Loucy (cell line): ENCODE results near the gene GTF2F2.

ENCODE experiments used
- H2AFZ ChIP-seq: fragments of 200-600 bp; sonication (generic); 2 replicates; pipeline ENCODE4 v1.6.0; 2016; ENCODE audit warnings: antibody characterized with exemption, mild to moderate bottlenecking, low read length, moderate library complexity
- H3F3A ChIP-seq: fragments of 200-600 bp; 2 replicates; pipeline ENCODE4 v1.6.0; 2016; ENCODE audit warnings: antibody characterized with exemption, low read depth, mild to moderate bottlenecking
- H3K27me3 ChIP-seq: fragments of 200-600 bp; sonication (generic); 2 replicates; pipeline ENCODE4 v1.6.1; 2014; ENCODE audit warnings: low read length, mild to moderate bottlenecking; ENCODE audit not compliant: insufficient read depth, poor library complexity, severe bottlenecking
- H3K36me3 ChIP-seq: fragments of 200-600 bp; sonication (generic); 2 replicates; pipeline ENCODE4 v1.6.1; 2016; ENCODE audit warnings: low read length; ENCODE audit not compliant: insufficient read depth
- H3K4me1 ChIP-seq: fragments of 200-600 bp; sonication (generic); 2 replicates; pipeline ENCODE4 v1.5.1; 2014; ENCODE audit warnings: low read length, mild to moderate bottlenecking; ENCODE audit not compliant: insufficient read depth, poor library complexity, severe bottlenecking
- H3K4me2 ChIP-seq: fragments of 200-600 bp; sonication (generic); 2 replicates; pipeline ENCODE4 v1.6.0; 2014; ENCODE audit warnings: antibody characterized with exemption, low read length, low read depth, mild to moderate bottlenecking; ENCODE audit not compliant: poor library complexity, severe bottlenecking
- H3K4me3 ChIP-seq: fragments of 200-600 bp; sonication (generic); 2 replicates; pipeline ENCODE4 v1.5.1; 2014; ENCODE audit warnings: low read length, mild to moderate bottlenecking, mixed read lengths; ENCODE audit not compliant: poor library complexity, severe bottlenecking
- H3K79me2 ChIP-seq: fragments of 200-600 bp; sonication (generic); 2 replicates; pipeline ENCODE4 v1.6.1; 2014; ENCODE audit warnings: low read length; ENCODE audit not compliant: insufficient read depth
- H3K9ac ChIP-seq: fragments of 200-600 bp; sonication (generic); 2 replicates; pipeline ENCODE4 v1.6.0; 2014; ENCODE audit warnings: mild to moderate bottlenecking, low read depth, low read length, moderate library complexity; ENCODE audit not compliant: poor library complexity, severe bottlenecking
- H3K9me2 ChIP-seq: fragments of 200-600 bp; sonication (generic); replicated peaks from 2 replicates; pipeline ENCODE4 v1.6.1; 2016; ENCODE audit warnings: low read depth, low read length, mixed read lengths
- H3K9me3 ChIP-seq: fragments of 200-600 bp; sonication (generic); 2 replicates; pipeline ENCODE4 v1.6.1; 2014; ENCODE audit warnings: mild to moderate bottlenecking, antibody characterized with exemption, low read length, low read depth; ENCODE audit not compliant: insufficient read depth
- H4K20me1 ChIP-seq: fragments of 200-600 bp; sonication (generic); 2 replicates; pipeline ENCODE4 v1.6.0; 2014; ENCODE audit warnings: antibody characterized with exemption, low read length, mild to moderate bottlenecking; ENCODE audit not compliant: insufficient read depth, poor library complexity, severe bottlenecking
- EZH2phosphoT487 ChIP-seq: fragments of 200-600 bp; IDR thresholded peaks from 2 replicates; pipeline ENCODE4 v1.6.1; 2018; ENCODE audit warnings: antibody characterized with exemption, mild to moderate bottlenecking, moderate library complexity, borderline replicate concordance
- TF ChIP-seq, protein P1 (sequence below): fragments of 200-600 bp; sonication (generic); conservative IDR thresholded peaks from 2 replicates; pipeline ENCODE4 v1.5.1; 2014; ENCODE audit warnings: mild to moderate bottlenecking, antibody characterized with exemption, low read length

Gene GTF2F2

DNA sequence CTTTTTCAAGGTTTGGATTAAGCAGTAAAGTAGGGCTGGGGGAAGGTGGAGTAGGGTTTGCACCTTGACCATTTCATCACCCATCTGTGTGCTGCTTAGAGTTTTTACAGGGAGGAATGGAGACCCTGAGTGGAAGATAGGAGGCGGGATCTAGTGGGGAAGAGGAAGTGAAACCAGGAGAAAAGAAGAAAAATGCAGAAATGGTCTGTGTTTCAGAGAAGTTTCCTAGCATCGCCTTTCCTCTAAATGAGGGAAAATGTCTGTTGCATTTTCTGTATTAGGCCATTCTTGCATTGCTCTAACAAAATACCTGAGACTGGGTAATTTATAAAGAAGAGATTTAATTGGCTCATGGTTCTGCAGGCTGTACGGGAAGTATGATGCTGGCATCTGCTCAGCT, 156.6 kb downstream of the GTF2F2 start:
- Histone ChIP-seq H4K20me1 (no peaks in the 10 kb centered on the region), H3K36me3 (peaks cover 14% of the 10 kb centered on the region; the same call in 1 of the 2 replicates), H2AFZ (no peak overlapping the region), H3K4me1 (no peaks in the 10 kb centered on the region), H3K27me3 (no peaks in the 10 kb centered on the region), H3K9ac (no peak overlapping the region), H3K4me2 (no peak overlapping the region), H3K9me3 (no peaks in the 10 kb centered on the region; the same call in 1 of the 2 replicates), H3K9me2 (no peaks in the 10 kb centered on the region), H3K79me2 (no peaks in the 10 kb centered on the region), H3F3A (no peaks in the 10 kb centered on the region), H3K4me3 (no peak overlapping the region)
- TF ChIP-seq, protein P1, sequence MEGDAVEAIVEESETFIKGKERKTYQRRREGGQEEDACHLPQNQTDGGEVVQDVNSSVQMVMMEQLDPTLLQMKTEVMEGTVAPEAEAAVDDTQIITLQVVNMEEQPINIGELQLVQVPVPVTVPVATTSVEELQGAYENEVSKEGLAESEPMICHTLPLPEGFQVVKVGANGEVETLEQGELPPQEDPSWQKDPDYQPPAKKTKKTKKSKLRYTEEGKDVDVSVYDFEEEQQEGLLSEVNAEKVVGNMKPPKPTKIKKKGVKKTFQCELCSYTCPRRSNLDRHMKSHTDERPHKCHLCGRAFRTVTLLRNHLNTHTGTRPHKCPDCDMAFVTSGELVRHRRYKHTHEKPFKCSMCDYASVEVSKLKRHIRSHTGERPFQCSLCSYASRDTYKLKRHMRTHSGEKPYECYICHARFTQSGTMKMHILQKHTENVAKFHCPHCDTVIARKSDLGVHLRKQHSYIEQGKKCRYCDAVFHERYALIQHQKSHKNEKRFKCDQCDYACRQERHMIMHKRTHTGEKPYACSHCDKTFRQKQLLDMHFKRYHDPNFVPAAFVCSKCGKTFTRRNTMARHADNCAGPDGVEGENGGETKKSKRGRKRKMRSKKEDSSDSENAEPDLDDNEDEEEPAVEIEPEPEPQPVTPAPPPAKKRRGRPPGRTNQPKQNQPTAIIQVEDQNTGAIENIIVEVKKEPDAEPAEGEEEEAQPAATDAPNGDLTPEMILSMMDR = no peak
- TF ChIP-seq EZH2phosphoT487 = no peak

DNA sequence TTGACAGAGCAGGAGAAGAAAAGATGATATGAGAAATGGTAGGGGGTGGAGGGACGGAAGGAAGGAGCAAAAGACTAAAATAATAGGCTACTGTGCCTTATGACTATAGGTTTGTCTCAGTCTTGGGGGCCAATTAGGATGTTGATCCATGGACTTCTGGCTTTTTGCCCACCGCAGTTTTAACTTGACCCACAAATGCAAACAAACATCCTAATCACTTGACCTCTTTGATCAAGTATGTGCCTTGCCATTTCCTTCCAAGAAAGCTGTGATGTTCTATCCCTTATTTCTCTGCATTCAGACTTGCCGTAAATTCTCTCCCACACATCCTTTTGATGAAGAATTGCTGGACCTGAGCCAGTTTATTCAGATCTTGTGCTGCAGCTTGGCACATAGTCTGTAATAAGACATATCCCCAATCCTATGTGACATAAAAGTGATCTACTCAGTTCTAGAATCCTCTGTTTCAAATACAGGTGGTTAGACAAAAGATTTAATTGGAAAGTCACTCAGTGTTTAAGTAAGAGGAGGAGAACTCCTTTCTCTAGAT, 157.9 kb downstream of the GTF2F2 start:
- Histone ChIP-seq H4K20me1 (no peaks in the 10 kb centered on the region), H3K36me3 (peaks cover 14% of the 10 kb centered on the region; the same call in 1 of the 2 replicates), H3K9me2 (no peaks in the 10 kb centered on the region), H2AFZ (no peak overlapping the region), H3K27me3 (no peaks in the 10 kb centered on the region), H3F3A (no peaks in the 10 kb centered on the region), H3K4me3 (no peak overlapping the region), H3K4me1 (no peaks in the 10 kb centered on the region), H3K9ac (no peak overlapping the region), H3K4me2 (no peak overlapping the region), H3K9me3 (no peaks in the 10 kb centered on the region; the same call in 1 of the 2 replicates), H3K79me2 (no peaks in the 10 kb centered on the region)
- TF ChIP-seq EZH2phosphoT487 = no peak
- TF ChIP-seq, protein P1 = no peak

DNA sequence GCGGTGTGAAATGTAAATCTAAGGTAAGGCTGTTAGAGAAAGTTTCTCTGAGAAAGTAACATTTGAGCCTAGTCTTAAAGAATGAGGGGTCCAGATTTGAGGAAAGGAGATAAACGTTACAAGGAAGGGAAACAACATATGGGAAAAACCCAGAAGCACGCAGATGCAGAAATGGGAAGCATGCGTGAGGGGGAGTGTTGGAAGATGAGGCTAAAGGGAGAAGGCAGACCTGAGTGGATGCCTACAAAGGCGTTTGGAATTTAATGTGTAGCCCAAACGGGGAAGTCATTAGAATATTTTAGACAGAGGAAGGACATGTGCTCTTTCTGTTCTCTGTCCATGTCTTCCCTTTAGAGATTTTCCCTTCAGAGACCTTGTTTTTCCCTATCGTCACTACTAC, 159.7 kb downstream of the GTF2F2 start:
- Histone ChIP-seq H2AFZ (no peak overlapping the region), H3K9me3 (no peaks in the 10 kb centered on the region; the same call in 1 of the 2 replicates), H3K9ac (no peak overlapping the region), H3K36me3 (peaks cover 16% of the 10 kb centered on the region; the same call in 1 of the 2 replicates), H3K4me2 (no peak overlapping the region), H3K79me2 (no peaks in the 10 kb centered on the region), H3K4me1 (no peaks in the 10 kb centered on the region), H3K9me2 (no peaks in the 10 kb centered on the region), H3K27me3 (no peaks in the 10 kb centered on the region), H3K4me3 (no peak overlapping the region), H4K20me1 (no peaks in the 10 kb centered on the region), H3F3A (no peaks in the 10 kb centered on the region)
- TF ChIP-seq, protein P1 = no peak
- no peak for TF ChIP-seq EZH2phosphoT487
